ENCODE results near the gene ELAC1.

DNA sequence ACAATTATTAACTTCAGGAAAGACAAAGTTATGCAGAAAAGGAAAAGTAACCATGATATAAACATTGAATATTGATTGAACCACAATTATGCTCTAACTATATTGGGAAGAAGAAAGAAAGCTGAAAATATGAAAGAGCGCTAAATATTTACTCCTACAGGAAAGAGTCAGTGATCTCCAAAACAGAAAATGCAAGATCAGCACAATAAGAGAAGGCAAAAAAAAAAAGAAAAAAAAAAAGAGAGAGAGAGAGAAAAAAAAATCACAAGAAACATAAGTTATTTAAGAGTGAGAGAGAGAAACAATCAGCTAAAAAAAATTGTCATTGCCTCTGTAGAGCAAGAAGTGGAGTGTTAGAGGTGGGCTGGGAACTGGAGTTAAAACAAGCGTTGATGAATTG is 28.9 kb upstream of the ELAC1 start:
- TF ChIP-seq, protein P1, sequence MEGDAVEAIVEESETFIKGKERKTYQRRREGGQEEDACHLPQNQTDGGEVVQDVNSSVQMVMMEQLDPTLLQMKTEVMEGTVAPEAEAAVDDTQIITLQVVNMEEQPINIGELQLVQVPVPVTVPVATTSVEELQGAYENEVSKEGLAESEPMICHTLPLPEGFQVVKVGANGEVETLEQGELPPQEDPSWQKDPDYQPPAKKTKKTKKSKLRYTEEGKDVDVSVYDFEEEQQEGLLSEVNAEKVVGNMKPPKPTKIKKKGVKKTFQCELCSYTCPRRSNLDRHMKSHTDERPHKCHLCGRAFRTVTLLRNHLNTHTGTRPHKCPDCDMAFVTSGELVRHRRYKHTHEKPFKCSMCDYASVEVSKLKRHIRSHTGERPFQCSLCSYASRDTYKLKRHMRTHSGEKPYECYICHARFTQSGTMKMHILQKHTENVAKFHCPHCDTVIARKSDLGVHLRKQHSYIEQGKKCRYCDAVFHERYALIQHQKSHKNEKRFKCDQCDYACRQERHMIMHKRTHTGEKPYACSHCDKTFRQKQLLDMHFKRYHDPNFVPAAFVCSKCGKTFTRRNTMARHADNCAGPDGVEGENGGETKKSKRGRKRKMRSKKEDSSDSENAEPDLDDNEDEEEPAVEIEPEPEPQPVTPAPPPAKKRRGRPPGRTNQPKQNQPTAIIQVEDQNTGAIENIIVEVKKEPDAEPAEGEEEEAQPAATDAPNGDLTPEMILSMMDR (IDR thresholded peaks at IDR 0.05): no peak
- no peak for TF ChIP-seq TEAD1 (CRISPR knock-in tag; IDR thresholded peaks at IDR 0.05)
- TF ChIP-seq, protein P2, sequence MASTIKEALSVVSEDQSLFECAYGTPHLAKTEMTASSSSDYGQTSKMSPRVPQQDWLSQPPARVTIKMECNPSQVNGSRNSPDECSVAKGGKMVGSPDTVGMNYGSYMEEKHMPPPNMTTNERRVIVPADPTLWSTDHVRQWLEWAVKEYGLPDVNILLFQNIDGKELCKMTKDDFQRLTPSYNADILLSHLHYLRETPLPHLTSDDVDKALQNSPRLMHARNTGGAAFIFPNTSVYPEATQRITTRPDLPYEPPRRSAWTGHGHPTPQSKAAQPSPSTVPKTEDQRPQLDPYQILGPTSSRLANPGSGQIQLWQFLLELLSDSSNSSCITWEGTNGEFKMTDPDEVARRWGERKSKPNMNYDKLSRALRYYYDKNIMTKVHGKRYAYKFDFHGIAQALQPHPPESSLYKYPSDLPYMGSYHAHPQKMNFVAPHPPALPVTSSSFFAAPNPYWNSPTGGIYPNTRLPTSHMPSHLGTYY (CRISPR knock-in tag; IDR thresholded peaks at IDR 0.05): no peak
- no peak for TF ChIP-seq NFE2L1 (CRISPR knock-in tag; IDR thresholded peaks at IDR 0.05)
- TF ChIP-seq ATF1 (CRISPR knock-in tag; IDR thresholded peaks at IDR 0.05): no peak
- TF ChIP-seq, protein P3, sequence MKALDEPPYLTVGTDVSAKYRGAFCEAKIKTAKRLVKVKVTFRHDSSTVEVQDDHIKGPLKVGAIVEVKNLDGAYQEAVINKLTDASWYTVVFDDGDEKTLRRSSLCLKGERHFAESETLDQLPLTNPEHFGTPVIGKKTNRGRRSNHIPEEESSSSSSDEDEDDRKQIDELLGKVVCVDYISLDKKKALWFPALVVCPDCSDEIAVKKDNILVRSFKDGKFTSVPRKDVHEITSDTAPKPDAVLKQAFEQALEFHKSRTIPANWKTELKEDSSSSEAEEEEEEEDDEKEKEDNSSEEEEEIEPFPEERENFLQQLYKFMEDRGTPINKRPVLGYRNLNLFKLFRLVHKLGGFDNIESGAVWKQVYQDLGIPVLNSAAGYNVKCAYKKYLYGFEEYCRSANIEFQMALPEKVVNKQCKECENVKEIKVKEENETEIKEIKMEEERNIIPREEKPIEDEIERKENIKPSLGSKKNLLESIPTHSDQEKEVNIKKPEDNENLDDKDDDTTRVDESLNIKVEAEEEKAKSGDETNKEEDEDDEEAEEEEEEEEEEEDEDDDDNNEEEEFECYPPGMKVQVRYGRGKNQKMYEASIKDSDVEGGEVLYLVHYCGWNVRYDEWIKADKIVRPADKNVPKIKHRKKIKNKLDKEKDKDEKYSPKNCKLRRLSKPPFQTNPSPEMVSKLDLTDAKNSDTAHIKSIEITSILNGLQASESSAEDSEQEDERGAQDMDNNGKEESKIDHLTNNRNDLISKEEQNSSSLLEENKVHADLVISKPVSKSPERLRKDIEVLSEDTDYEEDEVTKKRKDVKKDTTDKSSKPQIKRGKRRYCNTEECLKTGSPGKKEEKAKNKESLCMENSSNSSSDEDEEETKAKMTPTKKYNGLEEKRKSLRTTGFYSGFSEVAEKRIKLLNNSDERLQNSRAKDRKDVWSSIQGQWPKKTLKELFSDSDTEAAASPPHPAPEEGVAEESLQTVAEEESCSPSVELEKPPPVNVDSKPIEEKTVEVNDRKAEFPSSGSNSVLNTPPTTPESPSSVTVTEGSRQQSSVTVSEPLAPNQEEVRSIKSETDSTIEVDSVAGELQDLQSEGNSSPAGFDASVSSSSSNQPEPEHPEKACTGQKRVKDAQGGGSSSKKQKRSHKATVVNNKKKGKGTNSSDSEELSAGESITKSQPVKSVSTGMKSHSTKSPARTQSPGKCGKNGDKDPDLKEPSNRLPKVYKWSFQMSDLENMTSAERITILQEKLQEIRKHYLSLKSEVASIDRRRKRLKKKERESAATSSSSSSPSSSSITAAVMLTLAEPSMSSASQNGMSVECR (CRISPR knock-in tag; IDR thresholded peaks at IDR 0.05; ENCODE audit: borderline replicate concordance): no peak
- TF ChIP-seq, protein P4, sequence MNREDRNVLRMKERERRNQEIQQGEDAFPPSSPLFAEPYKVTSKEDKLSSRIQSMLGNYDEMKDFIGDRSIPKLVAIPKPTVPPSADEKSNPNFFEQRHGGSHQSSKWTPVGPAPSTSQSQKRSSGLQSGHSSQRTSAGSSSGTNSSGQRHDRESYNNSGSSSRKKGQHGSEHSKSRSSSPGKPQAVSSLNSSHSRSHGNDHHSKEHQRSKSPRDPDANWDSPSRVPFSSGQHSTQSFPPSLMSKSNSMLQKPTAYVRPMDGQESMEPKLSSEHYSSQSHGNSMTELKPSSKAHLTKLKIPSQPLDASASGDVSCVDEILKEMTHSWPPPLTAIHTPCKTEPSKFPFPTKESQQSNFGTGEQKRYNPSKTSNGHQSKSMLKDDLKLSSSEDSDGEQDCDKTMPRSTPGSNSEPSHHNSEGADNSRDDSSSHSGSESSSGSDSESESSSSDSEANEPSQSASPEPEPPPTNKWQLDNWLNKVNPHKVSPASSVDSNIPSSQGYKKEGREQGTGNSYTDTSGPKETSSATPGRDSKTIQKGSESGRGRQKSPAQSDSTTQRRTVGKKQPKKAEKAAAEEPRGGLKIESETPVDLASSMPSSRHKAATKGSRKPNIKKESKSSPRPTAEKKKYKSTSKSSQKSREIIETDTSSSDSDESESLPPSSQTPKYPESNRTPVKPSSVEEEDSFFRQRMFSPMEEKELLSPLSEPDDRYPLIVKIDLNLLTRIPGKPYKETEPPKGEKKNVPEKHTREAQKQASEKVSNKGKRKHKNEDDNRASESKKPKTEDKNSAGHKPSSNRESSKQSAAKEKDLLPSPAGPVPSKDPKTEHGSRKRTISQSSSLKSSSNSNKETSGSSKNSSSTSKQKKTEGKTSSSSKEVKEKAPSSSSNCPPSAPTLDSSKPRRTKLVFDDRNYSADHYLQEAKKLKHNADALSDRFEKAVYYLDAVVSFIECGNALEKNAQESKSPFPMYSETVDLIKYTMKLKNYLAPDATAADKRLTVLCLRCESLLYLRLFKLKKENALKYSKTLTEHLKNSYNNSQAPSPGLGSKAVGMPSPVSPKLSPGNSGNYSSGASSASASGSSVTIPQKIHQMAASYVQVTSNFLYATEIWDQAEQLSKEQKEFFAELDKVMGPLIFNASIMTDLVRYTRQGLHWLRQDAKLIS (CRISPR knock-in tag; IDR thresholded peaks at IDR 0.05; ENCODE audit: borderline replicate concordance): no peak
- no peak for TF ChIP-seq MXD4 (CRISPR knock-in tag; IDR thresholded peaks at IDR 0.05; ENCODE audit: borderline replicate concordance)
- TF ChIP-seq, protein P5, sequence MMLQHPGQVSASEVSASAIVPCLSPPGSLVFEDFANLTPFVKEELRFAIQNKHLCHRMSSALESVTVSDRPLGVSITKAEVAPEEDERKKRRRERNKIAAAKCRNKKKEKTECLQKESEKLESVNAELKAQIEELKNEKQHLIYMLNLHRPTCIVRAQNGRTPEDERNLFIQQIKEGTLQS (CRISPR knock-in tag; conservative IDR thresholded peaks at IDR 0.05): no peak
